ENCODE data around the gene CAPZB.

Gene CAPZB

GRCh38 chr1:19429611-19430010, 55.7 kb downstream of the CAPZB start:
- no peak for DNase-seq (ENCODE audit: low read depth in 2 of 2)

- no peak for DNase-seq (ENCODE audit: low read depth in 2 of 2)
Measured at GRCh38 chr1:19427087-19427781, 58.1 kb downstream of the CAPZB start.

GRCh38 chr1:19426294-19427086, 58.8 kb downstream of the CAPZB start:
- no peak for DNase-seq (ENCODE audit: low read depth in 2 of 2)

GRCh38 chr1:19425646-19426239, 59.6 kb downstream of the CAPZB start:
- no peak for DNase-seq (ENCODE audit: low read depth in 2 of 2)

GRCh38 chr1:19424651-19425570, 60.4 kb downstream of the CAPZB start:
- DNase-seq (ENCODE audit: low read depth in 2 of 2), result no peak

GRCh38 chr1:19423130-19423529, 62.2 kb downstream of the CAPZB start:
- DNase-seq (ENCODE audit: low read depth in 2 of 2), result no peak

- DNase-seq (ENCODE audit: low read depth in 2 of 2), result no peak
Measured at GRCh38 chr1:19421365-19421764, 64.0 kb downstream of the CAPZB start.

GRCh38 chr1:19420606-19421005, 64.7 kb downstream of the CAPZB start:
- DNase-seq (ENCODE audit: low read depth in 2 of 2), result no peak

- no peak for DNase-seq (ENCODE audit: low read depth in 2 of 2)
Measured at GRCh38 chr1:19419691-19420090, 65.6 kb downstream of the CAPZB start.

- no peak for DNase-seq (ENCODE audit: low read depth in 2 of 2)
Measured at GRCh38 chr1:19418503-19418971, 66.8 kb downstream of the CAPZB start.

GRCh38 chr1:19416921-19417470, 68.3 kb downstream of the CAPZB start:
- no peak for DNase-seq (ENCODE audit: low read depth in 2 of 2)

- no peak for DNase-seq (ENCODE audit: low read depth in 2 of 2)
Measured at GRCh38 chr1:19416145-19416544, 69.2 kb downstream of the CAPZB start.

GRCh38 chr1:19414515-19415121, 70.7 kb downstream of the CAPZB start:
- no peak for DNase-seq (ENCODE audit: low read depth in 2 of 2)

- no peak for DNase-seq (ENCODE audit: low read depth in 2 of 2)
Measured at GRCh38 chr1:19413999-19414398, 71.3 kb downstream of the CAPZB start.

GRCh38 chr1:19412654-19413053, 72.7 kb downstream of the CAPZB start:
- DNase-seq (ENCODE audit: low read depth in 2 of 2), result no peak

- DNase-seq (ENCODE audit: low read depth in 2 of 2), result no peak
Measured at GRCh38 chr1:19411612-19412011, 73.7 kb downstream of the CAPZB start.

- no peak for DNase-seq (ENCODE audit: low read depth in 2 of 2)
Measured at GRCh38 chr1:19410393-19410792, 74.9 kb downstream of the CAPZB start.

- DNase-seq (ENCODE audit: low read depth in 2 of 2), result no peak
Measured at GRCh38 chr1:19409477-19410341, 75.6 kb downstream of the CAPZB start.

- DNase-seq (ENCODE audit: low read depth in 2 of 2), result no peak
Measured at GRCh38 chr1:19407494-19408096, 77.7 kb downstream of the CAPZB start.

- no peak for DNase-seq (ENCODE audit: low read depth in 2 of 2)
Measured at GRCh38 chr1:19406680-19407079, 78.7 kb downstream of the CAPZB start.
